PC-9 (cell line): ENCODE results near the gene MORN3.

Experiments used
- EZH2 ChIP-seq: fragments of 200-600 bp; sonication (generic); IDR thresholded peaks from 2 replicates; pipeline ENCODE4 v1.8.0; 2017; ENCODE audit warnings: antibody characterized with exemption, low read depth
- TF ChIP-seq, protein P1 (sequence below): fragments of 200-600 bp; sonication (generic); conservative IDR thresholded peaks from 2 replicates; pipeline ENCODE4 v1.6.1; 2017; ENCODE audit warnings: mixed run types, antibody characterized with exemption, mild to moderate bottlenecking, moderate library complexity

DNA sequence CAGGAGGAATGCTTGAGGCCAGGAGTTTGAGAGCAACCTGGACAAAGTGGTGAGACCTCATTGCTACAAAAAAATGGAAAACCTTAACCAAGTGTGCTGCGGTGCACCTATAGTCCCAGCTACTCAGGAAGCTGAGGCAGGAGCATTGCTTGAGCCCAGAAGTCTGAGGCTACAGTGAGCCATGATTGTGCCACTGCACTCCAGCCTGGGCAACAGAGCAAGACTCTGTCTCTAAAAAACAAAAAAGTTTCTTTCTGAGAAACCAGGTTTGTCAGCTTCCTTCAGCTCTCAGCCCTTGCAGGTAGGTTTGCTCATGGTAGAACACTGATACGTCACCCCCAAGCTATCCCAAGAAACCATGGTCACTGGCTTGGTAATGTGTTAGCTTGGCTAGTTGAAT, 20.0 kb upstream of the MORN3 start:
- no peak for TF ChIP-seq EZH2
- TF ChIP-seq, protein P1, sequence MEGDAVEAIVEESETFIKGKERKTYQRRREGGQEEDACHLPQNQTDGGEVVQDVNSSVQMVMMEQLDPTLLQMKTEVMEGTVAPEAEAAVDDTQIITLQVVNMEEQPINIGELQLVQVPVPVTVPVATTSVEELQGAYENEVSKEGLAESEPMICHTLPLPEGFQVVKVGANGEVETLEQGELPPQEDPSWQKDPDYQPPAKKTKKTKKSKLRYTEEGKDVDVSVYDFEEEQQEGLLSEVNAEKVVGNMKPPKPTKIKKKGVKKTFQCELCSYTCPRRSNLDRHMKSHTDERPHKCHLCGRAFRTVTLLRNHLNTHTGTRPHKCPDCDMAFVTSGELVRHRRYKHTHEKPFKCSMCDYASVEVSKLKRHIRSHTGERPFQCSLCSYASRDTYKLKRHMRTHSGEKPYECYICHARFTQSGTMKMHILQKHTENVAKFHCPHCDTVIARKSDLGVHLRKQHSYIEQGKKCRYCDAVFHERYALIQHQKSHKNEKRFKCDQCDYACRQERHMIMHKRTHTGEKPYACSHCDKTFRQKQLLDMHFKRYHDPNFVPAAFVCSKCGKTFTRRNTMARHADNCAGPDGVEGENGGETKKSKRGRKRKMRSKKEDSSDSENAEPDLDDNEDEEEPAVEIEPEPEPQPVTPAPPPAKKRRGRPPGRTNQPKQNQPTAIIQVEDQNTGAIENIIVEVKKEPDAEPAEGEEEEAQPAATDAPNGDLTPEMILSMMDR, result no peak
